GM19452 (cell line): ENCODE data around the gene CNTN2.

Source experiments
- ATAC-seq: cut with Tn5 transposase; IDR thresholded peaks from one replicate; pipeline ENCODE4 v1.9.1; 2021; ENCODE audit not compliant: unreplicated experiment

Gene CNTN2

GRCh38 chr1:205111354-205111753 is 68.3 kb downstream of the CNTN2 start:
- no peak for ATAC-seq

GRCh38 chr1:205118752-205119151 is 75.7 kb downstream of the CNTN2 start:
- no peak for ATAC-seq

- ATAC-seq: peak; percentile 94
Observed at GRCh38 chr1:205121660-205122488, 78.9 kb downstream of the CNTN2 start, which contains the start of gene RBBP5. TSS of gene RBBP5 (minus strand) at chr1:205121978. CDS start at chr1:205121873, 105 bp downstream.

- peak; percentile 11 for ATAC-seq
Observed at GRCh38 chr1:205122489-205122882, 79.5 kb downstream of the CNTN2 start.

GRCh38 chr1:205124726-205125125 is 81.7 kb downstream of the CNTN2 start:
- no peak for ATAC-seq

GRCh38 chr1:205127646-205128045 is 84.6 kb downstream of the CNTN2 start:
- ATAC-seq: no peak
